Breast epithelium (tissue), 4 donors: ENCODE measurements around the gene BAIAP3. TPM values are rescaled to one million over a fixed set of nuclear protein-coding genes. Genes with fewer than 3 reads are reported as not detected.

ENCODE experiments used
- DNase-seq, 2 donors: peaks; one replicate each; pipeline ENCODE4 v3.0.0-alpha.2; 2019; ENCODE audit warnings: low spot score in 2 of 2
- H3K27ac ChIP-seq, 2 donors: fragments of 200-600 bp; sonication (generic) in 1 of 2; one replicate each; pipeline ENCODE4 v1.5.1; 2016 to 2019; ENCODE audit warnings: mild to moderate bottlenecking in 1 of 2
- H3K27me3 ChIP-seq, 2 donors: fragments of 200-600 bp; sonication (generic) in 1 of 2; one replicate each; pipeline versions ENCODE4 v1.5.1 to v1.6.0; 2017 to 2019; ENCODE audit warnings: control low read depth in 1 of 2, mild to moderate bottlenecking in 1 of 2
- H3K36me3 ChIP-seq: fragments of 200-600 bp; one replicate; pipeline ENCODE4 v1.5.1; 2019
- H3K4me1 ChIP-seq, 2 donors: fragments of 200-600 bp; sonication (generic); one replicate each; pipeline ENCODE4 v1.5.1; 2016 to 2019; ENCODE audit warnings: control low read depth in 1 of 2
- H3K4me3 ChIP-seq, 3 donors: fragments of 200-600 bp; sonication (generic); 1 replicate in 2 of 3; 2 replicates in 1 of 3; pipeline ENCODE4 v1.5.1; 2016 to 2019; ENCODE audit warnings: mild to moderate bottlenecking in 3 of 3, moderate library complexity in 2 of 3
- H3K9me3 ChIP-seq, 2 donors: fragments of 200-600 bp; sonication (generic) in 1 of 2; one replicate each; pipeline ENCODE4 v1.5.1; 2016 to 2019; ENCODE audit warnings: control low read depth in 1 of 2
- POLR2A ChIP-seq: fragments of 450-650 bp; IDR thresholded peaks from one replicate; pipeline ENCODE4 v1.6.1; 2016; ENCODE audit warnings: antibody characterized with exemption, mild to moderate bottlenecking, moderate library complexity
- POLR2AphosphoS5 ChIP-seq, 3 donors: sonication (generic); formaldehyde crosslinking; IDR thresholded peaks; one replicate each; pipeline ENCODE4 v1.6.1; 2017; ENCODE audit warnings: antibody characterized with exemption in 3 of 3
- intact Hi-C: fragments of 100-400 bp; cut with DNase I; formaldehyde crosslinking; loops from one replicate; pipeline ENCODE4 v1.15.1; 2023; ENCODE audit warnings: low total_unique reads
- total RNA-seq, 3 donors: library from RNA; depleted of rRNA; stranded (reverse); fragments of >200 nt; gene quantifications; one replicate each; pipeline ENCODE4 v1.1.0, GENCODE V29; 2016
- TF ChIP-seq, protein P1 (sequence below), 3 donors: fragments of 450-650 bp; IDR thresholded peaks; one replicate each; pipeline ENCODE4 v1.5.1; 2016 to 2017; ENCODE audit warnings: antibody characterized with exemption in 3 of 3, mild to moderate bottlenecking in 3 of 3, moderate library complexity in 3 of 3

Gene BAIAP3
- total RNA-seq, 3 donors from 2014 or later = 2.7 to 8.2 (median 7.3) TPM

GRCh38 chr16:1345651-1346421, 12.4 kb downstream of the BAIAP3 start:
- no peak for DNase-seq
- Histone ChIP-seq H3K4me3 (no peak overlapping the region), H3K9me3 (no peaks in the 10 kb centered on the region), H3K27me3 (no peaks in the 10 kb centered on the region), H3K36me3 (no peaks in the 10 kb centered on the region), H3K4me1 (peaks cover 4% of the 10 kb centered on the region in 2 donors), H3K27ac (no peak overlapping the region)
- TF ChIP-seq POLR2A = no peak
- TF ChIP-seq, protein P1, sequence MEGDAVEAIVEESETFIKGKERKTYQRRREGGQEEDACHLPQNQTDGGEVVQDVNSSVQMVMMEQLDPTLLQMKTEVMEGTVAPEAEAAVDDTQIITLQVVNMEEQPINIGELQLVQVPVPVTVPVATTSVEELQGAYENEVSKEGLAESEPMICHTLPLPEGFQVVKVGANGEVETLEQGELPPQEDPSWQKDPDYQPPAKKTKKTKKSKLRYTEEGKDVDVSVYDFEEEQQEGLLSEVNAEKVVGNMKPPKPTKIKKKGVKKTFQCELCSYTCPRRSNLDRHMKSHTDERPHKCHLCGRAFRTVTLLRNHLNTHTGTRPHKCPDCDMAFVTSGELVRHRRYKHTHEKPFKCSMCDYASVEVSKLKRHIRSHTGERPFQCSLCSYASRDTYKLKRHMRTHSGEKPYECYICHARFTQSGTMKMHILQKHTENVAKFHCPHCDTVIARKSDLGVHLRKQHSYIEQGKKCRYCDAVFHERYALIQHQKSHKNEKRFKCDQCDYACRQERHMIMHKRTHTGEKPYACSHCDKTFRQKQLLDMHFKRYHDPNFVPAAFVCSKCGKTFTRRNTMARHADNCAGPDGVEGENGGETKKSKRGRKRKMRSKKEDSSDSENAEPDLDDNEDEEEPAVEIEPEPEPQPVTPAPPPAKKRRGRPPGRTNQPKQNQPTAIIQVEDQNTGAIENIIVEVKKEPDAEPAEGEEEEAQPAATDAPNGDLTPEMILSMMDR (IDR thresholded peaks at IDR 0.05) = no peak
- no peak for TF ChIP-seq POLR2AphosphoS5 (IDR thresholded peaks at IDR 0.05)
- intact Hi-C loops = loop anchor here (2.0 kb wide), 1 partner anchor 37 kb away; the partner anchor contains the start of gene UBE2I

DNA sequence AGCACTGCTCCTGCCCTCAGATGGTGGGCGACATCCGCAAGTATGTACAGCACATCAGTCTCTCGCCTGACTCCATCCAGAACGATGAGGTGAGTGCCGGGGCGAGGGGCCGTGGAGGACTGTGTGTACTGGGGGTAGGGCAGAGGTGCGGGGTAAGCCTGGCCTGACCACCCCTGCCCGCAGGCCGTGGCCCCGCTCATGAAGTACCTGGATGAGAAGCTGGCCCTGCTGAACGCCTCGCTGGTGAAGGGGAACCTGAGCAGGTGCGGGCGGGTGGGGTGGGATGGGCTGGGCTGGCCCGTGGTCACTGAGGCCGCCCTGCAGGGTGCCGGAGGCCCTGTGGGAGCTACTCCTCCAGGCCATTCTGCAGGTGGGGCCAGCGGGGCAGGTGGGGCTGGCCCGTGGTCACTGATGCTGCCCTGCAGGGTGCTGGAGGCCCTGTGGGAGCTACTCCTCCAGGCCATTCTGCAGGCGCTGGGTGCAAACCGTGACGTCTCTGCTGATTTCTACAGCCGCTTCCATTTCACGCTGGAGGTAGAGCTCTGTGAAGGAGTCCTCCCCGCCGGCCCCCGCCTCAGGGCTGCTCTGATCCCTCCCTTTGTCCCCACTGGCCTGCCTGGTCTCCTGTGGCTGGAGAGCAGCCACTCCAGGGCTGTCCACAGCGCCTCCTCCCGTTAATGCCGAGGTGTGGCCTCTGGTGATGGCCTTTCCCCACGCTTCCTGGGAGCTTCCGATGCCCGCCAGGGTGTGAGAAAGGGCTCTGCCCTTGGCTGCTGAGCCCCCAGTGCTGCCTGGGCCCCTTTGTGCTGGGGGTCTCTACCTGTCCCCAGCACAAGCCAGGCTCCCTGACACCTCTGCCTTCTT, 13.2 kb downstream of the BAIAP3 start:
- Histone ChIP-seq H3K27ac (no peak overlapping the region), H3K27me3 (no peaks in the 10 kb centered on the region), H3K4me1 (peaks cover 4% of the 10 kb centered on the region in 2 donors), H3K36me3 (no peaks in the 10 kb centered on the region), H3K9me3 (no peaks in the 10 kb centered on the region), H3K4me3 (no peak overlapping the region)
- intact Hi-C loops = loop anchor here (2.0 kb wide), 1 partner anchor 38 kb away; the partner anchor contains the start of gene UBE2I
- TF ChIP-seq POLR2AphosphoS5 (IDR thresholded peaks at IDR 0.05) (no peak), POLR2A (no peak)
- TF ChIP-seq, protein P1 (IDR thresholded peaks at IDR 0.05) = no peak
- no peak for DNase-seq

GRCh38 chr16:1347286-1347855, 13.9 kb downstream of the BAIAP3 start:
- TF ChIP-seq, protein P1 (IDR thresholded peaks at IDR 0.05) = no peak
- no peak for TF ChIP-seq POLR2AphosphoS5 (IDR thresholded peaks at IDR 0.05)
- no peak for TF ChIP-seq POLR2A
- intact Hi-C loops = loop anchor here (2.0 kb wide), 1 partner anchor 39 kb away; the partner anchor contains the start of gene UBE2I
- Histone ChIP-seq H3K27ac (no peak overlapping the region), H3K36me3 (no peaks in the 10 kb centered on the region), H3K4me1 (peaks cover 4 to 7% of the 10 kb centered on the region in 2 donors), H3K9me3 (no peaks in the 10 kb centered on the region), H3K27me3 (no peaks in the 10 kb centered on the region), H3K4me3 (no peak overlapping the region)
- DNase-seq = no peak

DNA sequence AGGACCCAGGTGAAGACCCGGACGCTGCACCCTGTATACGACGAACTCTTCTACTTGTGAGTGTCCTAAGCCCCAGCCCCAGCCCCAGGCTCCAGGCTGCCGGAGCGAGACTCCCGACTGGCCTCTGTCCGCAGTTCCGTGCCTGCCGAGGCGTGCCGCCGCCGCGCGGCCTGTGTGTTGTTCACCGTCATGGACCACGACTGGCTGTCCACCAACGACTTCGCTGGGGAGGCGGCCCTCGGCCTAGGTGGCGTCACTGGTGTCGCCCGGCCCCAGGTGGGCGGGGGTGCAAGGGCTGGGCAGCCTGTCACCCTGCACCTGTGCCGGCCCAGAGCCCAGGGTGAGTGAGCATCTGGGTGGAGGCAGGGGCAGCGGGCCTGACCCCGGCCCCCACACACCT, 14.5 kb downstream of the BAIAP3 start:
- H3K36me3 ChIP-seq = no peaks in the 10 kb centered on the region
- H3K9me3 ChIP-seq = no peaks in the 10 kb centered on the region
- intact Hi-C loops = loop anchor here (2.0 kb wide), 1 partner anchor 39 kb away; the partner anchor contains the start of gene UBE2I
- DNase-seq = no peak
- H3K27me3 ChIP-seq = no peaks in the 10 kb centered on the region
- H3K4me3 ChIP-seq = no peak overlapping the region
- H3K27ac ChIP-seq = no peak overlapping the region
- H3K4me1 ChIP-seq = peaks cover 3 to 10% of the 10 kb centered on the region in 2 donors
- TF ChIP-seq, protein P1 (IDR thresholded peaks at IDR 0.05) = no peak
- TF ChIP-seq POLR2A (no peak), POLR2AphosphoS5 (IDR thresholded peaks at IDR 0.05) (no peak)
